HG02610 (cell line): ENCODE data around the gene SLC25A25.

Experiments
- ATAC-seq: cut with Tn5 transposase; IDR thresholded peaks from one replicate; pipeline ENCODE4 v1.9.1; 2021; ENCODE audit warnings: mild to moderate bottlenecking, moderate library complexity; ENCODE audit not compliant: unreplicated experiment

SLC25A25 gene

DNA sequence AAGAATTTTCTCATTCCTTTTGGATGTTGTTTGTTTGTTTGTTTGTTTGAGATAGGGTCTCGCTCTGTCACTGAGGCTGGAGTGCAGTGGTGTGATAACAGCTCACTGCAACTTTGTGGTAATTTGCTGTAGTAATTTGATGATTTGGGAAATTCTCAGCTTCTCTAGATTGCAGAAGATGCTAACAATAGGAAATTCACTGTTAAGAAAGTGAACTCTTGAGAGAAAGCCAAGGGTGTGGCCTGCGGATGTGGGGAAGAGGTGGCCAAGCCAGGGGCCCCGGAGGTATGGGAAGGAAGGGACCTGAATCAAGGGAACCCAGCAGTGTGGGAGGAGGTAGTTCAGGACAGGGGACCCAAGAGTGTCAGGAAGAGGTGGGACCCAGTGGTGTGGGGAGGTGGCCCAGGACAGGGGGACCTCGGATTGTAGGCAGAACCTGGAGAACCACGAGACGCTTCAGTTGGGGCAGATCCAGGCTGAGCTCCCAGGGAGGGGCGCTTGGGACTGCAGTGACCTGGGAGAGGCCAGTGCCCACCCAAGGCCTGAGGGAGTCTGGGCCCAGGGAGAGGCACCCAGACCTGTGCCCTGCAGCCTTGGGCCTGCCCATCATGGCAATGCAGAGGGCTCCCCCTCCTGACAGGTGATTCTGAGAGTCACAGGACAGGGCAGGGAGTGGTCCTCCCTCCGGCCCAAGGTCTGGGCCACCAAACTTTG is 75.7 kb downstream of the SLC25A25 start:
- no peak for ATAC-seq

DNA sequence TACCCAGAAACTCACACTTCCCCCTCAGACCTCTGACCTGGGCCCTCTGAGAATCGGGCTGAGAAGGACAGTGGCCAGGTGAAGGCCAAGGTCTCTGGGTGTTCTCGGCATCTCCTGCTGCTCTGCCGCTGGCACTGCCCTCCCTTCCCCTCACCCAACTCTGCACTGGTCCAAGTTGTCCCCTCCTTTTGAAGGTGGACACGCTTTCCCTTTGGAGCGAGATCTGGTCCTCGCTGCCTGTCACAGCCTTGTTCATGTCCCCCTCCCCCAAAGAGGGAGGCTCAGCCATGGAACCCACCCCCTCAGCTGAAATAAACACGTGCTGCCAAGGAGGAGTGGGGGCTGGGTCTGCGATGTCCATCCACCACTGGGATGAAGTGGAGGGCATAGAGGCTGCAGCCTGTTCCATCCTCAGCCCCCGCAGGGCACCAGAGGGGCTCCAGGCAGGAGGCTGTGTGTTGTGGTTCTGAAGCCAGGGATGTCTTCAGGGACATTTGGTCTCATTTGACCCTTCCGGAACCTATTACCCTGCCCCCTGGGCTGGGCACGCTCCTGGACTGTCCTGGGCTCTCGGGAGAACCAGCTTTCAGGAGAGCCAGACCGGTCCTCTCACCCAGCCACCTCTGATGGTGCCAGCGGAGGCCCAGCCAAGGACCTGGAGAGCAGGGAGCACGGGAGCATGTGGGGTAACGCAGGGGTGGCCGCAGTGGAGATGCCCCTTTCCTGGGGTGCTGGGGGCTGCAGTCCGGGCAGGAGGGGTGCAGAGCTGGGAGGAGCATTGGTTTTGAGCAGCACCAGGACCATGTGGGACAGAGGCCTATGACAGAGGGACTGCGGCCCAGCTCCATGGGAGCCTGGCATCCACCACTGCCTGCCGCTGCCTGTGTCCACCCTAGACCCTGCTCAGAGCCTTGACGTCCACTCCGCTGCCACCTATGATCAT is 76.5 kb downstream of the SLC25A25 start:
- no peak for ATAC-seq

DNA sequence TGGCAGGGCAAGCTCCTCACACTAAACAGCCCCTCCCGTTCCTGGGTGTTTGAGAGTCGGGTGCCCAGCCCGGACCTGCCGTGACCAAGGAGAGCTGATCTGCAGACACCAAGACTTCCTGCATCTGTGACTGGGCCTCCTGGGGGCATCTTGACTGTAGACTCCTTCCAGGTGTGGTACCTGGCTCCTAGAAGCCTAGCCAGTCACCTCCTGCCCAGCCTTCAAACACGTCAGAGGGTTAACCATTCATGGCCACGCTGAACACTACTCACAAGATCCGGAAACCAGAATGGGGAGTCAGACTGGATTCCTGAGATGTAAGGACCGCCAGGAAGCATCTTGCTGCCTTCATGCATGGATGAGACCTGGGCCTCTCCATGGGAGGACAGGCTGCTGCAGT is 77.5 kb downstream of the SLC25A25 start:
- no peak for ATAC-seq

DNA sequence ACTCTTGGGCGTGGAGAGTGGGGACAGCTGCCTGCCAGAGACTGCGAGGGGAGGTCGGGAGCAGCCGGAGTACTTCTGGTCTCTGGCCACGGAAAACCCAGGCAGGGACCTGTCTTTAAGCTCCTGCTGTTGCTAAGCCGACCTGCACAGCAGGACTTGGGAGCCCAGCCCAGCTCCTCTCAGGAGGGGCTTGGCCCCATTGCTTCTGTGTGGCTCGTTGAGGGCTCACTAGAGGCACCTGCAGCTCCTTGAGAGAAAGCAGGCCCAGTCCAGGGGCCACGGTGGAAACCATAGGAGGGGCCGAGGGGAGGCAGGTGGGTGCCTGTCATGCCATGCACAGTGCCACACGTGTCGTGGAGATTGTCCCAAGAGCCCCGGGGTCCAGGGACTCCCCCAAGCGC is 77.9 kb downstream of the SLC25A25 start:
- no peak for ATAC-seq

DNA sequence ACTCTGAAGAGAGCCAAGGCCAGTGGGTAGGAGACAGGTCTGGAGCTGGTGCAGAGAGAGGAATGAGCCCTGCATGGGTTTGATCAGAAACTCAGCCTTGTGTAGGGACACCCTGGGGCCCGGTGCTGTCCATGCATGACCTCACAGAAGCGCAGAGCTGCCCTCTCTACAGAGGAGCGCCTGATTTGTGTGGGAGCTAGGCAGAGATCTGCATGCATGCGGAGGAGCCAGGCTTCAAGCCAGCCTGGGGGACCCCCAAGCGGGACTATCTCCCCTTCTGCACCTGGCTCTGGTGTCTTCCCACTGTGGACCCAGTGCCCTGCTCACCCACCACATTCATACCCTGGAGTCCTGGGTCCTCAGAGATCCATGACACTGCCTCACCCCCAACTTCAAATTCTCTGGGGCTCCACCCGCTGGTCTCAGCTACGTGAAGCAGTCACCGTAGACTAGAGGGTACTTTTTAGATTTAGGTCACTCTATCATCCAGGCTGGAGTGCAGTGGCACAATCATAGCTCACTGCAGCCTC is 78.6 kb downstream of the SLC25A25 start:
- no peak for ATAC-seq

DNA sequence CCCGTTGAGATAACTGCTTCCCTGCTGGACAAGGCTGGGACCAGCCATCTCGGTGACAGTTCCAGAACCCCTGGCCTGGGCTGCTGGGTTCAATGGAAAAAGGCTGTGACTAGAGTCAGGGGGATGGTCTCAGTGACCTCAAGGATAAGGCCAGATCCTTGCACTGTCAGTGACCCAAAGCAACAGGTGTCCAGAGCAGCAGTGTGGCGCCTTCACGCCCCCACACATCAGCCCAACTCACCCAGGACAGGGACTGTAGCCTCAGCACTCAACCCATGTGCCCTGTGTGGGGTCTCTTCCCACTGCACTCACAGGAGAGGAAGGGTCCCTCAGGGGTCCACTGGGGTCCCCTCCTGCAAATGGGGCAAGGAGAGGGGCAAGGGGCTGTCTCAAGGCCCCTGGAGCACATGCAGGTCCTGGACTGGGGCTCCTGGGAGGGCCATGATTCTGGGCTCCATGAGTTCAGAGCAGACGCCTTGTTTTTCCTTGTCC is 80.5 kb downstream of the SLC25A25 start:
- ATAC-seq: no peak

DNA sequence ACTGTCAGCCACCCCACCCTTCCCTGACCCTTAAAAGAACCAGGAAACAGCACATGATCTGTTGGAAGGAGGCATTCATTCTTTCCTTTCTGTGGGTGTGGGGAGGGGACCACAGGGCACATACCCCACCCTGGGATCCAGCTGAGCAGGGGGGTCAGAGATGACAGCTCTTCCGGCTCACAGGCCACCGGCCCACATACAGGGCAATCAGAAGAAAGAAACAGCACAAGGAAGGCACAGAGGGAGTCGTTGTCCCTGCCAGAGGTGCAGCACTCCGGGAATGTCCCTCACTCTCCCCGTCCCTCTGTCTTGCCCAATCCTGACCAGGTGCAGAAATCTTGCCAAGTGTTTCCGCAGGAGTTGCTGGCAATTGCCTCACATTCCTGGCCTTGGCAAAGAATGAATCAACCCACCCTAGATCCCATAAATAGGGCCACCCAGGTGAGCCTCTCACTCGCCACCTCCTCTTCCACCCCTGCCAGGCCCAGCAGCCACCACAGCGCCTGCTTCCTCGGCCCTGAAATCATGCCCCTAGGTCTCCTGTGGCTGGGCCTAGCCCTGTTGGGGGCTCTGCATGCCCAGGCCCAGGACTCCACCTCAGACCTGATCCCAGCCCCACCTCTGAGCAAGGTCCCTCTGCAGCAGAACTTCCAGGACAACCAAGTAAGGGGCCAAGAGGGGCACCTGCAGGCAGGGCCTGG is 81.1 kb downstream of the SLC25A25 start, which contains the start of gene LCN2:
Gene LCN2 (plus strand): TSS at position 453 of the 701 bp plus-strand sequence. CDS start 73 bp downstream, at position 526.
- no peak for ATAC-seq

DNA sequence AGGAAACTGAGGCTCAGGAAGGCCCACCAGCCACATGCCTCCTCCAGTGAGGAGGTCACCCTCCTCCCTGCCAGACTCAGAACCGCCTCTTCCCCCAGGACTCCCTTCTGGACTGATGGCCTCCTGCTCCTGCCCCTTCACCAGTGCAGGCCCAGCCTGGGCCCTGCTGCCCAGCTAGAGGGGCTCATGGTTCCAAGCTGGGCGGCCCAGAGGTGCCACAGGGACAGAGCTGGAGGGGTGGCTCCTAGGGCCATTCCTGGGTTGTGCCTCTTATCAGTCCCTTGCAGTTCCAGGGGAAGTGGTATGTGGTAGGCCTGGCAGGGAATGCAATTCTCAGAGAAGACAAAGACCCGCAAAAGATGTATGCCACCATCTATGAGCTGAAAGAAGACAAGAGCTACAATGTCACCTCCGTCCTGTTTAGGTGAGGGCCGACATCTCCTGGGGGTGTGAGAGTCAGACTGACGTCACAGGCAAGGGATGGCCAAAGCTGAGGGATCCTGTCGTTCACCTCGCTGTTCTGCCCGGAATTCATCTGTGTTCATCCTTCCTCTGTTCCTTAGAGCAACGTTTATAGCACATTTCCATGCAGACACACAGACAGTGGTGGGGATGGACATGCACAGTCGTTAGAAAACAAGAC is 82.0 kb downstream of the SLC25A25 start:
- no peak for ATAC-seq

DNA sequence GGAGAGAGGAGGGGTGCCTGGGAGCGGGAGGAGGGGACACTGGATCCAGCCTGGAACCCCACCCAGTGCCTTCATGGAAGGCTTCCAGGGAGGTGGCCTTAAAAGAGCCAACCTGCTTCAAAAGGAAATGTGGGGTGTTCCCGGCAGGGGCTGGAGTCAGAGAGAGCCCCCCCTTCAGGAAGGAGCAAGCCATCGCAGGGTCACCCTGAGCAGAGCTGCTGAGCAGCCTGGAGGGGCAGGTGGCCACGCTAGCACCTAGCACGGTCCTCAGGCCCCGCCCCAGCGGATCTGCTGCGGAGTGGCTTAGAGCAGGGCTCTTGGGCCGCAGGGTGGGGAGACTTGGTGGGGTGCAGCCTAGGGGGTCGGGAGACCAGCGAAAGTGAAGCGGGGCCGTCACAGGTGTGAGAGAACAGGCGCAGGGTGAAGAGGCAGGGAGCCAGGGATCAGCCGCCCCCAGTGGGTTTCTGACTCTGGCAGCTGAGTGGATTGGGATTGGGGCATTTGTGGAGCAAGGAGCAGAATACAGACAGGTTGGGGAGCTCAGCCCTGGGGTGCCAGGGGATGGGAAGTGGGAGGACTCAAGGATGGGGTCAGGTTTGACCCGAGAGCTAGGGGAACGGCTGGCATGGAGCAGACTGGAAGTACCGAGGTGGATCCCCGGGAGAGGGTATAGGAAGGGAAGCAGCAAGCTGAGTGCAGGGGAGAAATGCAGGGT is 82.7 kb downstream of the SLC25A25 start:
- no peak for ATAC-seq

DNA sequence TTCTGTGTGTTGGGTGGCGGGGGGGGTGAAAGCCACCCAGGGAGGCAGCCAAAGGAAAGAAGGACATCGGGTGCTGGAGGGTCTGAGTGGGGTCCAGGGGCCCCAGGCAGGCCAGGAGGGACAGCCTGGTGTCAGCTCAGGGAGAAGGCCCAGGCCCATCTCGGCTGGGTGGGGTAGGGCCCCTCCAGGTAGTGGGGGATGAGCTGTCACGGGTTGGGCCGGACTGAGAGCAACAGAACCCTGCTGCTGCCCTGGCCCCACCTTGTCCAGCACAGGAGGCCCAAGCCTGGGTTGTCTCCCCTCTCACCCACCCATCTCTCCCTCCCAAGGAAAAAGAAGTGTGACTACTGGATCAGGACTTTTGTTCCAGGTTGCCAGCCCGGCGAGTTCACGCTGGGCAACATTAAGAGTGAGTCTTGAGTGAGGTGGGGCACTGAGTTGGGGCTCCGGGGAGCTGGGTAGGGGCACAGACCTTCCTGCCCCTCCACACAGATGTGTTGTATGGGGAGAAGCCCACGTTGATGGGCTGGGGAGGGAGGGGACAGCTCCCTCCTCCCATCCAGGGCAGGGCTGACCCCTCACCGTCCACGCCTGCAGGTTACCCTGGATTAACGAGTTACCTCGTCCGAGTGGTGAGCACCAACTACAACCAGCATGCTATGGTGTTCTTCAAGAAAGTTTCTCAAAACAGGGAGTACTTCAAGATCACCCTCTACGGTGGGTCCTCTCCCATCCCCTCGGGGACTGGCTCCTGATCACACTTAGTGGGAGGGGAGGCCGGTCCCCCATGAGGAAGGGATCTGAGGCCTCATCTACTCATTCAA is 83.5 kb downstream of the SLC25A25 start:
- ATAC-seq: no peak

DNA sequence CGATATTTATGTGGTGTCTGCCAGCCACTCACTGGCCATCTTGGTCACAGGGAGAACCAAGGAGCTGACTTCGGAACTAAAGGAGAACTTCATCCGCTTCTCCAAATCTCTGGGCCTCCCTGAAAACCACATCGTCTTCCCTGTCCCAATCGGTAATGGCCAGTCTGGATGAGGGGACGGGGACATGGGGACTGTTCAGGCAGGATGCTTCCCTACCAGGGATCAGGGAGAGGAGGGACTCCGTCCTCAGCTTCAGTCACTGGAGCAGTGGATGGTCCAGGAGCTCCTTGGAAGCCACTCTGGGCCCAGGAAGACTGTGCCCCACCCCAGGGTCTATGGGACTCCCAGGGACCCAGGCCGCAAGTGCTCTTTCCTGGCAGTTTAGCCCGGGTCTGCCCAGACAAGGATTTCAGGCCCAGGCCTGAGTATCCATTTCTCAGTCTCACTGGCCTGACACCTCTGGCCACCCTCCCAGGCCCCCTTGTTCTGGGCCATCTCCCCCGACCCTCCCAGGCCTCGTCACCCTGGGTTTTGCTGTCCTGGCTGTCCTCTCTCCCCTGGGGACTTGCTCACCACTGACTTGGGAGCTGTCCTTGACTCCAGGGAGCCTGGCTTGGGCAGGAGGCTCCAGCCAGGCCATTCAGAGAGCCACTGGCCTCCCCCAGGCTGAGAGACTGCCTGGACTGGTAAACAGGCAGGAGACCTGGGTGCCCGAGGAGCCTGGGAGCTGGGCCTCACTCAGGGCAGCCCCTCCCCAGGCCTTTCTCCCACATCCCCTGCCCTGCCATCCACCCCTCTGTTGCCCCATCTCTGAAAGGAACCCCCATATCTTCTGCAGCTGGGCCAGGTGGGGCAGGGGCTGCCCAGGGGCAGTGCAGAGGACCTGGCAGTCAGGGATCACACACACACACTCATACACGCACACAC is 84.4 kb downstream of the SLC25A25 start:
- ATAC-seq: no peak

DNA sequence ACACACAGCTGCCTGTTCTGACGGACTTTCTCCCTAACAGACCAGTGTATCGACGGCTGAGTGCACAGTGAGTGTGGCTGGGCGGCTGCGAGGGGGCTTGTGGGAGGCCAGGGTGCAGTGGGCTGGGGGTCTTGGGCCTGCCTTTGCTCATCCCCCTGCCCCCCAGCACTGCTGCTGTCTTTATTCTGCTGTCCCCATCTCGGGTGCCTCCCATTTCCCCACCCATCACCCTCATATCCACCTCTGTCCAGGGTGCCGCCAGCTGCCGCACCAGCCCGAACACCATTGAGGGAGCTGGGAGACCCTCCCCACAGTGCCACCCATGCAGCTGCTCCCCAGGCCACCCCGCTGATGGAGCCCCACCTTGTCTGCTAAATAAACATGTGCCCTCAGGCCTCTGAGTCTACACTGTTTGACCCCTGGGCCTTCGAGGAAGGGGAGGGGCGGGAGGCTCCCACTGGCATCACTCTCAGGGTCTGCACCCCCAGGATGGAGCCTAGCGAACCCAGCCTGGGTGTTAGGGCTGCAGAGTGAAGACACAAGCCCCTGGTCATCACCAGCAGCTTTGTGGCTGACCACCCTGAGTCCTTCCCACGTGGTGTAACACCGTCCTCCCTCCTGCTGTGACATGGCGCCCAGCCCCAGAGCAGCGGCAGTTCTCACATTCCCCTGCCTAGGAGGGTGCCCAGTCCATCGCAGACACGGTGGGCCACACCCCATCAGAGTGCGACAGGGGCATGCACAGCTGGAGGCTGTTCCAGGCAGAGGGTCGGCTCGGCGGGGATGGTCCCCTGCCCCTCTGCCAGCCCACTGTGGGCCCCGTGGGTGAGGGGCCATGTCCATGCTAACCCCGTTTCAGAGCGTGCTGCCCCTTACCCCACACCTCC is 85.3 kb downstream of the SLC25A25 start:
- ATAC-seq: no peak

DNA sequence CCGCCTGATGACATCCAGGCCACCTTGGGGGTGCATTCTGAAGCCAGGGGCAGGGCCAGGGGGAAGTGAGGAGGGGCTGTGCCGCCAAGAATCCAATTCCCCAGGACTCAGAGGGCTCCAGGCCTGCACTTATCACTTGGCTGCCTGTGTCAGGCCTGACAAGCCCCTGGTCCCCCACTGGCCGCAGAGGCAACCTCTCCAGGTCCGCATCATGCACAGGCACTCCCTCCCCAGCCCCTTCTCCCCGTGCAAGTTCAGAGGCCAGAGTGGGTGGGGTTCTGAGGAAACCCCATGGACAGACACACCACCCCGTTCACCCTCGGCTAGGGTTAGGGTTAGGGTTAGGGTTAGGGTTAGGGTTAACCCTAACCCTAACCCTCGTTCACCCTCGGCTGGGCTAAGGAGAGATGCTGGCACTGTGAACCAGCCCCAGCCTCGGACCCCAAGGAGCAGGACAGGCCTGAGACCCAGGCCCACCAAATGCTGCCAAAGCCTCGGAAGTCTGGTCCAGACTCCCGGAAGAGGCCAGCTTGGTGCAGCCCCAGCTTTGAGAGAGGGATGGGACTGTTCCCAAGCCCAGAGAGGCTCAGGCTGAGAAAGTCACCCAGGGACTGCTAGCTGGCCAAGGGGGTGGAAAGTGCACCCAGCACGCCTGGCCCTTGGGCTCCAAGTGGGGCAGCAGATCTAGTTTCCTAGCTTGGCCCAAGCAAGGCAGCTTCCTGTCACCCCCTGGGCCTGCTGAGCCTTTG is 86.1 kb downstream of the SLC25A25 start:
- no peak for ATAC-seq

DNA sequence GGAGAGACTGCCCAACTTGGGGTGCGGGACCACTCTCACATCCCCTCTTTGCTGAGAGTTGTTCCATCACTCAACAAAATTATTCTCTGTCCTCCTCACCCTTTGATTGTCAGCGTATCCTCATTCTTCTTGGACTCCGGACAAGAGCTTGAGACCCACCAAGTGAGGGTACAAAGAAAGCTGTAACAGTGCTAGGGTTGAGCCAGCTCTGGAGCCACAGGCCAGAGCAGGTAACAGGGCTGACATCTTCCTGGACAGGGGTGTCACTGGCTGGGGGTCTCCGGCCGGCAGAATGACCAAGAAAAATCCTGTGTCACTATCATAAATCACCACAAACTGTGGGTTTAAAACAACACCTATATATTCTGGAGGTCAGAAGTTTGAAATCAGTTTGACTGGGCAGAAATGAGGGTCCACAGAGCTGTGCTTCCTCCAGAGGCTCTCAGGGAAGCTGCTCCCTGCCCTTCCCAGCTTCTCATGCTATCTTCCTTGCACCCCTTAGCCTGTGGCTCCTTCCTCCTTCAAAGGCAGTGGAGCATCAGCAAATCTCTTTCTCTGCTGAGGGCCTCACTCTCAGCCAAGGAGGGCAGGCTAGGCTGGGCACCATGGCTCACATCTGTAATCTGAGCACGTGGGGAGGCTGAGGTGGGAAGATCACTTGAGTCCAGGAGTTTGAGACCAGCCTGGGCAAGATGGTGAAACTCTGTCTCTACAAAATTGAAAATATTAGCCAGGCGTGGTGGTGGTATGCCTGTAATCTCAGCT is 87.9 kb downstream of the SLC25A25 start:
- ATAC-seq: no peak
